ENCODE measurements around the gene ZSWIM6. TPM values are rescaled to one million over a fixed set of nuclear protein-coding genes. Genes with fewer than 3 reads are reported as not detected.

ZSWIM6 gene
- polyA plus RNA-seq, 2 donors = 3.6 to 5.4 TPM

- Histone ChIP-seq H3K4me1 (ENCODE audit: control insufficient read depth in 2 of 2, insufficient read depth in 2 of 2, low read length in 1 of 2) (no peaks in the 10 kb centered on the region), H3K27me3 (ENCODE audit: control insufficient read depth in 1 of 2, insufficient read depth in 2 of 2, low read length in 2 of 2) (no peaks in the 10 kb centered on the region), H3K4me3 (ENCODE audit: low read depth in 1 of 2, low read length in 2 of 2) (no peak overlapping the region), H3K27ac (ENCODE audit: low read depth in 2 of 2, low read length in 1 of 2) (no peak overlapping the region), H3K36me3 (ENCODE audit: control insufficient read depth in 2 of 2, insufficient read depth in 2 of 2, low read length in 1 of 2) (no peaks in the 10 kb centered on the region), H3K9me3 (ENCODE audit: control insufficient read depth in 2 of 2, insufficient read depth in 1 of 2, low read depth in 1 of 2, low read length in 1 of 2) (peaks cover 0 to 2% of the 10 kb centered on the region in 2 donors)
- 84 to 94% methylated on average over 3 of the region's 3 CpGs for WGBS, 2 donors
These were observed 231.3 kb downstream of the ZSWIM6 start for GRCh38 chr5:61563401-61563800.

DNA sequence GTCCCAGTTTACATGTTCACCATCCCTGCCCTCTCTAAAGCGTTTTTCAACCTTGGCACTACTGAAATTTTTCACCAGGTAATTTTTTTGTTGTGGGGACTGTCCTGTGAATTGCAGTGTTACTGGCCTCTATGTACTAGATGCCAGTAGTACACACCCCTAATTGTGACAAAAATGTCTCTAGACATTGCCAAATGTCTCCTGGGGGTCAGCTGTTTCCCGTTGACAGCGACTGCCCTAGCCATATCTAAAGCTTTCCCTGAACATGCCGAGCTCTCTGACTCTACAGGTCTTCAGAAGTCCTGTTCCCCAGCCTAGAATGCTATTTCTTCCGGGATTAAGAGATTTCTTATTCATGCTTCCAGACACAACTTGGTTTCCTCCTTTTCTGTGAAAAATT lies 235.3 kb downstream of the ZSWIM6 start:
- Histone ChIP-seq H3K4me3 (ENCODE audit: low read depth in 1 of 2, low read length in 2 of 2) (no peak overlapping the region), H3K4me1 (ENCODE audit: control insufficient read depth in 2 of 2, insufficient read depth in 2 of 2, low read length in 1 of 2) (no peaks in the 10 kb centered on the region), H3K9me3 (ENCODE audit: control insufficient read depth in 2 of 2, insufficient read depth in 1 of 2, low read depth in 1 of 2, low read length in 1 of 2) (peaks cover 0 to 2% of the 10 kb centered on the region in 2 donors), H3K36me3 (ENCODE audit: control insufficient read depth in 2 of 2, insufficient read depth in 2 of 2, low read length in 1 of 2) (no peaks in the 10 kb centered on the region), H3K27ac (ENCODE audit: low read depth in 2 of 2, low read length in 1 of 2) (no peak overlapping the region), H3K27me3 (ENCODE audit: control insufficient read depth in 1 of 2, insufficient read depth in 2 of 2, low read length in 2 of 2) (no peaks in the 10 kb centered on the region)
- WGBS, 2 donors = 78% methylated on average over 5 of the region's 5 CpGs

DNA sequence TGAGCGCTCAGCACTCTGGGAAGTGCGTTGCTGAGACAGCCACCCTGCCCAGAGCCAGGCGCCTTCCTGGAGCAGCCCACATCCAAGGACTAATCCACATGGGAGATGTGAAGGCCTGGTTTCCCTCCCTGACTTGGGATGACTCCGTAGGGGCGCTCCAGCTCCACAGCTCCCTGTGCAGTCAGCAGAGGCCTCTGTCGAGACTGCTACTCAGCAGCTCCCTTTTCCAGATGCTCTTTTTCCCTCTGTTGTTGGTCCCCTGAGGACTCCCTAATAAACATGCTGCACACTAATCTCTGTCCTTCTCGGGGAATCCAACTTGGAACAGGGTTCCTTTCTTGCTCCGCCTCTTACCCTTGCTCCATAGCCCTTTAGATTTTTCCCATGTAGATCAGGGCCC lies 237.3 kb downstream of the ZSWIM6 start:
- no peak overlapping the region for H3K27ac ChIP-seq (ENCODE audit: low read depth in 2 of 2, low read length in 1 of 2)
- no peak overlapping the region for H3K4me3 ChIP-seq (ENCODE audit: low read depth in 1 of 2, low read length in 2 of 2)
- no peaks in the 10 kb centered on the region for H3K4me1 ChIP-seq (ENCODE audit: control insufficient read depth in 2 of 2, insufficient read depth in 2 of 2, low read length in 1 of 2)
- no peaks in the 10 kb centered on the region for H3K9me3 ChIP-seq (ENCODE audit: control insufficient read depth in 2 of 2, insufficient read depth in 1 of 2, low read depth in 1 of 2, low read length in 1 of 2)
- no peaks in the 10 kb centered on the region for H3K36me3 ChIP-seq (ENCODE audit: control insufficient read depth in 2 of 2, insufficient read depth in 2 of 2, low read length in 1 of 2)
- H3K27me3 ChIP-seq (ENCODE audit: control insufficient read depth in 1 of 2, insufficient read depth in 2 of 2, low read length in 2 of 2) = no peaks in the 10 kb centered on the region
- 83 to 88% methylated on average over 8 of the region's 8 CpGs for WGBS, 2 donors

- Histone ChIP-seq H3K4me3 (ENCODE audit: low read depth in 1 of 2, low read length in 2 of 2) (no peak overlapping the region), H3K4me1 (ENCODE audit: control insufficient read depth in 2 of 2, insufficient read depth in 2 of 2, low read length in 1 of 2) (no peaks in the 10 kb centered on the region), H3K9me3 (ENCODE audit: control insufficient read depth in 2 of 2, insufficient read depth in 1 of 2, low read depth in 1 of 2, low read length in 1 of 2) (no peaks in the 10 kb centered on the region), H3K36me3 (ENCODE audit: control insufficient read depth in 2 of 2, insufficient read depth in 2 of 2, low read length in 1 of 2) (no peaks in the 10 kb centered on the region), H3K27me3 (ENCODE audit: control insufficient read depth in 1 of 2, insufficient read depth in 2 of 2, low read length in 2 of 2) (no peaks in the 10 kb centered on the region), H3K27ac (ENCODE audit: low read depth in 2 of 2, low read length in 1 of 2) (no peak overlapping the region)
- WGBS, 2 donors = 90 to 93% methylated on average over 5 of the region's 5 CpGs
These were observed 238.7 kb downstream of the ZSWIM6 start for GRCh38 chr5:61570767-61571166.

- Histone ChIP-seq H3K9me3 (ENCODE audit: control insufficient read depth in 2 of 2, insufficient read depth in 1 of 2, low read depth in 1 of 2, low read length in 1 of 2) (no peaks in the 10 kb centered on the region), H3K4me1 (ENCODE audit: control insufficient read depth in 2 of 2, insufficient read depth in 2 of 2, low read length in 1 of 2) (no peaks in the 10 kb centered on the region), H3K36me3 (ENCODE audit: control insufficient read depth in 2 of 2, insufficient read depth in 2 of 2, low read length in 1 of 2) (no peaks in the 10 kb centered on the region), H3K4me3 (ENCODE audit: low read depth in 1 of 2, low read length in 2 of 2) (no peak overlapping the region), H3K27me3 (ENCODE audit: control insufficient read depth in 1 of 2, insufficient read depth in 2 of 2, low read length in 2 of 2) (no peaks in the 10 kb centered on the region), H3K27ac (ENCODE audit: low read depth in 2 of 2, low read length in 1 of 2) (no peak overlapping the region)
- WGBS, 2 donors = 88 to 96% methylated on average over 5 of the region's 5 CpGs
These were observed 240.9 kb downstream of the ZSWIM6 start for GRCh38 chr5:61572959-61573358.

DNA sequence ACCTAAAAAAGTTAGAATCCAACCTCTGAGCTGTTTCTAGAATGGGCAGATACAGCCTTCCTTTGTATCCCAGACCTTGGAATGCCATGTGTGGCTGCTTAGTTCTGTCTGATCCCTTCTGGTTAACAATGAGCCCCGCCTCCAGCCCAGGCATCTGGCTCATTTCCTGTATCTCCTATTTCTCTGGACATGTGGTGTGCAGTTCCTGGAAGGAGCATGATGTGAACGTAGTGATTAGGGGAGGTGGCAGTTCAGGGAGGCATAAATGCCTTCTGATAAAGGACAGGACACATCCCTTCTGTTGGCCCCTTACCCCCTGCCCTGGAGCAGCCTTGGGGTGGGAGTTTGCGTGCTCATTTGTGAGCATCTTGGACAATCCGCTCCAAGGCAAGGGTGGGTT lies 243.0 kb downstream of the ZSWIM6 start:
- H3K27me3 ChIP-seq (ENCODE audit: control insufficient read depth in 1 of 2, insufficient read depth in 2 of 2, low read length in 2 of 2) = no peaks in the 10 kb centered on the region
- H3K4me1 ChIP-seq (ENCODE audit: control insufficient read depth in 2 of 2, insufficient read depth in 2 of 2, low read length in 1 of 2) = no peaks in the 10 kb centered on the region
- no peak overlapping the region for H3K27ac ChIP-seq (ENCODE audit: low read depth in 2 of 2, low read length in 1 of 2)
- WGBS, 2 donors = 71 to 74% methylated on average over 4 of the region's 4 CpGs
- no peak overlapping the region for H3K4me3 ChIP-seq (ENCODE audit: low read depth in 1 of 2, low read length in 2 of 2)
- H3K9me3 ChIP-seq (ENCODE audit: control insufficient read depth in 2 of 2, insufficient read depth in 1 of 2, low read depth in 1 of 2, low read length in 1 of 2) = no peaks in the 10 kb centered on the region
- H3K36me3 ChIP-seq (ENCODE audit: control insufficient read depth in 2 of 2, insufficient read depth in 2 of 2, low read length in 1 of 2) = no peaks in the 10 kb centered on the region

DNA sequence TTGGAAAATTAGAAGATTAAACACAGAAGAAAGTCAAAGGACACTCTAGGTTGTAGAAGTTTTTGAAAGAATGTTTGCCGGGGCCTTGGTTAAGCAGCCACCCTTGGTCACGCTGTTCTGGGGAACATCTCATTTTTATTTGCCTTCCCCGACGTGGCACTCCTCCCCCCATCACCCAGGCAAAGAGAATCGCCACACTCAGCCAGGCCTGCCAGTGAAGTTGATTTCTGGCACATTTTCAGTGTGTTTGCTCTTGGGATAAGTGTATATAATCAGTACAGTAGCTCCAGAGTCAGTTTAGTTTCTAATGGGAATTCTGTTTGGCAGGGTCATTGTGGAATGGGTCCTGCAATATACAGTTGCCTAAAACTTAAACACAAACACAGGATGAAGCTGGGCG lies 243.5 kb downstream of the ZSWIM6 start:
- Histone ChIP-seq H3K27me3 (ENCODE audit: control insufficient read depth in 1 of 2, insufficient read depth in 2 of 2, low read length in 2 of 2) (no peaks in the 10 kb centered on the region), H3K27ac (ENCODE audit: low read depth in 2 of 2, low read length in 1 of 2) (no peak overlapping the region), H3K4me3 (ENCODE audit: low read depth in 1 of 2, low read length in 2 of 2) (no peak overlapping the region), H3K9me3 (ENCODE audit: control insufficient read depth in 2 of 2, insufficient read depth in 1 of 2, low read depth in 1 of 2, low read length in 1 of 2) (no peaks in the 10 kb centered on the region), H3K36me3 (ENCODE audit: control insufficient read depth in 2 of 2, insufficient read depth in 2 of 2, low read length in 1 of 2) (no peaks in the 10 kb centered on the region), H3K4me1 (ENCODE audit: control insufficient read depth in 2 of 2, insufficient read depth in 2 of 2, low read length in 1 of 2) (no peaks in the 10 kb centered on the region)
- 85 to 89% methylated on average over 6 of the region's 6 CpGs for WGBS, 2 donors

- WGBS, 2 donors = 92 to 96% methylated on average over 3 of the region's 3 CpGs
- Histone ChIP-seq H3K36me3 (ENCODE audit: control insufficient read depth in 2 of 2, insufficient read depth in 2 of 2, low read length in 1 of 2) (no peaks in the 10 kb centered on the region), H3K27ac (ENCODE audit: low read depth in 2 of 2, low read length in 1 of 2) (no peak overlapping the region), H3K9me3 (ENCODE audit: control insufficient read depth in 2 of 2, insufficient read depth in 1 of 2, low read depth in 1 of 2, low read length in 1 of 2) (no peaks in the 10 kb centered on the region), H3K27me3 (ENCODE audit: control insufficient read depth in 1 of 2, insufficient read depth in 2 of 2, low read length in 2 of 2) (no peaks in the 10 kb centered on the region), H3K4me1 (ENCODE audit: control insufficient read depth in 2 of 2, insufficient read depth in 2 of 2, low read length in 1 of 2) (no peaks in the 10 kb centered on the region), H3K4me3 (ENCODE audit: low read depth in 1 of 2, low read length in 2 of 2) (no peak overlapping the region)
These were observed 244.5 kb downstream of the ZSWIM6 start for GRCh38 chr5:61576556-61576955.

DNA sequence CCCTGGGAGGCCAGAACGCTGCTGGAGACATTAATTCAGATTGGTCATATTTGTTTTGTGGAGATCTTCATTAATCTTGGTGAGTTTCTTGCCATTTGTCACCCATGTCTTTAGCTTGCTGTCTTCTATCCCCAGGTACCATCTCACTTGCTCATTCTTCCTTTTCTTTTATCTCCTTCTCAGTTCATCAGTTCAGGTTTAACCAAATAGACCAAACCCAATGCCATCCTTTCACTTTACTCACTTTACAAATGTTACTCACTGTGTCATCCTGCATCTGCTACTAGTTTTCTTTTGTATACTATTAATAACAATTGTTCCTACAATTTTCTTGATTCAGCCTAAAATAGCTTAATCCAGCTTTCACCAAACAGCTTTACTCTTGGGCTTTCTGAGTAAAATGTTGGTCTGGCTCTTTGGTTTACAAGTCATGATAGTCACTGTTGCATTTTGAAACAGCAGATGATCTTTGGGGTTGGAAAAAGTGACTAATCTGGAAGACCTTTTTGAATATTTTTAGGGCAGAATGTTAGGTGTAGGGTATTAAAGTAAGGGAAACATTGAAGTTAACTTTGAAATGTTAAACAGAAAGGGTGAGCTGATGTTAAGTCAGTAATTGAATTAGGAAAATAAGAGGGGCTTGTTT lies 246.9 kb downstream of the ZSWIM6 start:
- no peaks in the 10 kb centered on the region for H3K9me3 ChIP-seq (ENCODE audit: control insufficient read depth in 2 of 2, insufficient read depth in 1 of 2, low read depth in 1 of 2, low read length in 1 of 2)
- H3K4me3 ChIP-seq (ENCODE audit: low read depth in 1 of 2, low read length in 2 of 2) = no peak overlapping the region
- H3K27me3 ChIP-seq (ENCODE audit: control insufficient read depth in 1 of 2, insufficient read depth in 2 of 2, low read length in 2 of 2) = no peaks in the 10 kb centered on the region
- 82 to 88% methylated on average over 1 of the region's 1 CpG for WGBS, 2 donors
- H3K36me3 ChIP-seq (ENCODE audit: control insufficient read depth in 2 of 2, insufficient read depth in 2 of 2, low read length in 1 of 2) = no peaks in the 10 kb centered on the region
- no peaks in the 10 kb centered on the region for H3K4me1 ChIP-seq (ENCODE audit: control insufficient read depth in 2 of 2, insufficient read depth in 2 of 2, low read length in 1 of 2)
- no peak overlapping the region for H3K27ac ChIP-seq (ENCODE audit: low read depth in 2 of 2, low read length in 1 of 2)

- Histone ChIP-seq H3K36me3 (ENCODE audit: control insufficient read depth in 2 of 2, insufficient read depth in 2 of 2, low read length in 1 of 2) (no peaks in the 10 kb centered on the region), H3K4me1 (ENCODE audit: control insufficient read depth in 2 of 2, insufficient read depth in 2 of 2, low read length in 1 of 2) (no peaks in the 10 kb centered on the region), H3K27me3 (ENCODE audit: control insufficient read depth in 1 of 2, insufficient read depth in 2 of 2, low read length in 2 of 2) (no peaks in the 10 kb centered on the region), H3K27ac (ENCODE audit: low read depth in 2 of 2, low read length in 1 of 2) (no peak overlapping the region), H3K9me3 (ENCODE audit: control insufficient read depth in 2 of 2, insufficient read depth in 1 of 2, low read depth in 1 of 2, low read length in 1 of 2) (no peaks in the 10 kb centered on the region), H3K4me3 (ENCODE audit: low read depth in 1 of 2, low read length in 2 of 2) (no peak overlapping the region)
- WGBS, 2 donors = 7 to 29% methylated on average over 2 of the region's 2 CpGs
These were observed 250.3 kb downstream of the ZSWIM6 start for GRCh38 chr5:61582205-61582820.
